K562 (cell line): ENCODE results near the gene SLC26A6. TPM values are rescaled to one million over a fixed set of nuclear protein-coding genes. Genes with fewer than 3 reads are reported as not detected.

Source experiments
- ADNP ChIP-seq: fragments of 200-800 bp; sonication (Bioruptor generic); IDR thresholded peaks from 2 replicates; pipeline ENCODE4 v1.6.1; 2016; ENCODE audit warnings: missing genetic modification characterization, missing compliant biosample characterization
- CREB1 ChIP-seq, 2 experiments: sonication (generic) in 1 of 2; formaldehyde crosslinking in 1 of 2; IDR thresholded peaks; 2 replicates each; pipeline versions ENCODE4 v1.6.1 to v1.8.0; 2012 to 2022; ENCODE audit warnings: inconsistent platforms in 1 of 2, mild to moderate bottlenecking in 1 of 2, missing genetic modification reagents in 1 of 2, moderate library complexity in 1 of 2
- DMBX1 ChIP-seq: fragments of 250-450 bp; sonication (Bioruptor Pico); IDR thresholded peaks from 2 replicates; pipeline ENCODE4 v1.8.0; 2022; ENCODE audit warnings: inconsistent platforms, mild to moderate bottlenecking, moderate library complexity, borderline replicate concordance
- ILF3 ChIP-seq: fragments of 450-650 bp; IDR thresholded peaks from 2 replicates; pipeline ENCODE4 v1.6.1; 2018; ENCODE audit warnings: antibody characterized with exemption, mild to moderate bottlenecking, moderate library complexity, borderline replicate concordance
- KDM5B ChIP-seq: fragments of 200-600 bp; sonication (generic); IDR thresholded peaks from 2 replicates; pipeline ENCODE4 v1.6.1; 2012; ENCODE audit warnings: low read depth, mild to moderate bottlenecking, moderate library complexity, low read length, control low read depth, inconsistent platforms; ENCODE audit not compliant: insufficient replicate concordance
- KLF13 ChIP-seq: fragments of 450-650 bp; IDR thresholded peaks from 2 replicates; pipeline ENCODE4 v1.6.1; 2016; ENCODE audit warnings: missing genetic modification characterization, low read depth, mild to moderate bottlenecking, missing compliant biosample characterization, moderate library complexity, borderline replicate concordance
- MTA3 ChIP-seq: fragments of 450-650 bp; formaldehyde crosslinking; IDR thresholded peaks from 2 replicates; pipeline ENCODE4 v1.6.1; 2017; ENCODE audit warnings: mild to moderate bottlenecking, borderline replicate concordance
- NR1H2 ChIP-seq: sonication (generic); formaldehyde crosslinking; IDR thresholded peaks from 2 replicates; pipeline ENCODE4 v1.4.0; 2020; ENCODE audit warnings: mild to moderate bottlenecking, missing genetic modification reagents
- PRMT5 ChIP-seq: sonication (generic); formaldehyde crosslinking; IDR thresholded peaks from 2 replicates; pipeline ENCODE4 v1.5.0; 2020; ENCODE audit warnings: missing genetic modification reagents
- RUNX1 ChIP-seq: sonication (generic); IDR thresholded peaks from 2 replicates; pipeline ENCODE4 v1.6.1; 2016; ENCODE audit warnings: antibody characterized with exemption, low read depth
- SIX5 ChIP-seq, 2 experiments: IDR thresholded peaks; 2 replicates each; pipeline ENCODE4 v1.6.1; 2011; ENCODE audit warnings: low read length in 2 of 2, borderline replicate concordance in 1 of 2, low read depth in 1 of 2, mild to moderate bottlenecking in 1 of 2, moderate library complexity in 1 of 2; ENCODE audit not compliant: insufficient read depth in 1 of 2
- TAF7 ChIP-seq: fragments of 450-650 bp; IDR thresholded peaks from 2 replicates; pipeline ENCODE4 v1.6.1; 2016; ENCODE audit warnings: missing genetic modification characterization, missing compliant biosample characterization
- THAP7 ChIP-seq: fragments of 250-450 bp; sonication (Bioruptor Pico); IDR thresholded peaks from 2 replicates; pipeline ENCODE4 v1.5.0; 2021
- ZNF282 ChIP-seq: sonication (generic); formaldehyde crosslinking; IDR thresholded peaks from 2 replicates; pipeline ENCODE4 v1.8.1; 2023; ENCODE audit warnings: missing genetic modification reagents
- ZNF311 ChIP-seq: fragments of 250-450 bp; sonication (Bioruptor Pico); IDR thresholded peaks from 2 replicates; pipeline ENCODE4 v1.4.0; 2020; ENCODE audit warnings: mild to moderate bottlenecking, moderate library complexity
- ZNF766 ChIP-seq: fragments of 200-800 bp; sonication (Bioruptor generic); conservative IDR thresholded peaks from 2 replicates; pipeline ENCODE4 v1.6.1; 2016; ENCODE audit warnings: missing genetic modification characterization, missing compliant biosample characterization
- polyA plus RNA-seq, 8 experiments: library from polyadenylated mRNA; depleted of rRNA in 4 of 8; stranded (reverse) in 5 of 8; unstranded in 3 of 8; fragments of >200 nt; fragmentation: Nextera tagmentation in 2 of 8; fragmentation: Illumina TruSeq in 1 of 8; extraction: Ambion mirVana in 2 of 8; extraction: Trizol in 1 of 8; gene quantifications; 2 replicates each; pipeline versions ENCODE4 v1.2.1 to v1.2.3, GENCODE V29; 2011 to 2014; ENCODE audit warnings: inconsistent platforms in 1 of 8, missing spikeins in 1 of 8
- total RNA-seq, 7 experiments: library from RNA; depleted of rRNA in 6 of 7; stranded (reverse); fragments of >200 nt in 6 of 7; fragmentation: Illumina TruSeq in 2 of 7; extraction: Trizol in 2 of 7; gene quantifications; 2 replicates each; pipeline versions ENCODE4 v1.2.1 to v1.2.3, GENCODE V29; 2011 to 2021; ENCODE audit warnings: low replicate concordance in 1 of 7
- TF ChIP-seq, protein P1 (sequence below): fragments of 450-650 bp; IDR thresholded peaks from 2 replicates; pipeline ENCODE4 v1.6.1; 2017; ENCODE audit warnings: antibody characterized with exemption, mild to moderate bottlenecking
- TF ChIP-seq, protein P2 (sequence below): fragments of 450-650 bp; IDR thresholded peaks from 2 replicates; pipeline ENCODE4 v1.6.1; 2016; ENCODE audit warnings: mild to moderate bottlenecking

Gene SLC26A6
- total and polyA plus RNA-seq, 9 of the 15 experiments (the other 6 are each of a cell fraction or from before 2014, with no cell fraction given), result 2.1 to 27.2 (median 14.8) TPM

DNA sequence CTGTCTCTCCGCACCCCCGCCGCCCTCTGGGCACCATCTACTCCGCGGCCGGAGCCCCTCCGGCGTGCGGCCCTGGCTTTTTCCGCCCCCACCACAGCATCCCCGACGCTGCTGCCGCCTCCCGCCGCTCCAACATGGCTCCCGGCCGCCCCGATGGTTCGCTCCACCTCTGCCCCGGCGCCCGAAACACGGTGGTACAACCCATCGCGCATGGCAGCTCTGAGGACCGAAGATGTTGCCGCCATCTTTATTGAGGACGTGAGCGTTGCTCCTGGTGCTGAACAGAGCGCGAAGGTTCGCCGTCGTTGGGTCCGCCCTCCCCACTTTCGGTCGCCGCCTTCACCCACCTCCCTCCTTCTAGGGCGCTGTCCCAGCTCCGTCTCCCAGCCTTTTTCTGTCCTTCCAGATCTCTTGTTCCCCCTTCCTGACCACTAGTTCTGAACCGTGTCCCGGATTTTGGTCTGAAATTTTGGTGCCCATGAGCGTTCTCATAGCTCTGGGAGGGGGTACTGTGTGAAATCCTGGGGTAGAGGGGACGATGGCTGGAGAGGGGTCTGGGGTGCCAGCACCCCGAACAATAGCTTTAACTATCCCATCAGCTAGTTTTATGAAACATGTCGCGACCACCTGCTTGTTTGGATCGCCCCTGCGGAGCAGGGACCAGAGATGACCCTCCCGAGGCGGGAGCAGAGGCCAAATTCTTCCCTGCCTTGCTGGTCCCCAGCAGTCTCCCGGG is 27.7 kb upstream of the SLC26A6 start, which contains the start of gene CELSR3 (continued):
- no peak for TF ChIP-seq THAP7 (CRISPR knock-in tag)
- no peak for TF ChIP-seq ZNF311
- TF ChIP-seq, protein P1, sequence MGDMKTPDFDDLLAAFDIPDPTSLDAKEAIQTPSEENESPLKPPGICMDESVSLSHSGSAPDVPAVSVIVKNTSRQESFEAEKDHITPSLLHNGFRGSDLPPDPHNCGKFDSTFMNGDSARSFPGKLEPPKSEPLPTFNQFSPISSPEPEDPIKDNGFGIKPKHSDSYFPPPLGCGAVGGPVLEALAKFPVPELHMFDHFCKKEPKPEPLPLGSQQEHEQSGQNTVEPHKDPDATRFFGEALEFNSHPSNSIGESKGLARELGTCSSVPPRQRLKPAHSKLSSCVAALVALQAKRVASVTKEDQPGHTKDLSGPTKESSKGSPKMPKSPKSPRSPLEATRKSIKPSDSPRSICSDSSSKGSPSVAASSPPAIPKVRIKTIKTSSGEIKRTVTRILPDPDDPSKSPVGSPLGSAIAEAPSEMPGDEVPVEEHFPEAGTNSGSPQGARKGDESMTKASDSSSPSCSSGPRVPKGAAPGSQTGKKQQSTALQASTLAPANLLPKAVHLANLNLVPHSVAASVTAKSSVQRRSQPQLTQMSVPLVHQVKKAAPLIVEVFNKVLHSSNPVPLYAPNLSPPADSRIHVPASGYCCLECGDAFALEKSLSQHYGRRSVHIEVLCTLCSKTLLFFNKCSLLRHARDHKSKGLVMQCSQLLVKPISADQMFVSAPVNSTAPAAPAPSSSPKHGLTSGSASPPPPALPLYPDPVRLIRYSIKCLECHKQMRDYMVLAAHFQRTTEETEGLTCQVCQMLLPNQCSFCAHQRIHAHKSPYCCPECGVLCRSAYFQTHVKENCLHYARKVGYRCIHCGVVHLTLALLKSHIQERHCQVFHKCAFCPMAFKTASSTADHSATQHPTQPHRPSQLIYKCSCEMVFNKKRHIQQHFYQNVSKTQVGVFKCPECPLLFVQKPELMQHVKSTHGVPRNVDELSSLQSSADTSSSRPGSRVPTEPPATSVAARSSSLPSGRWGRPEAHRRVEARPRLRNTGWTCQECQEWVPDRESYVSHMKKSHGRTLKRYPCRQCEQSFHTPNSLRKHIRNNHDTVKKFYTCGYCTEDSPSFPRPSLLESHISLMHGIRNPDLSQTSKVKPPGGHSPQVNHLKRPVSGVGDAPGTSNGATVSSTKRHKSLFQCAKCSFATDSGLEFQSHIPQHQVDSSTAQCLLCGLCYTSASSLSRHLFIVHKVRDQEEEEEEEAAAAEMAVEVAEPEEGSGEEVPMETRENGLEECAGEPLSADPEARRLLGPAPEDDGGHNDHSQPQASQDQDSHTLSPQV, result no peak
- TF ChIP-seq CREB1 (IDR thresholded peaks at IDR 0.05), result no peak
- peak; percentile 12; the same call in 1 of the 2 replicates for TF ChIP-seq CREB1 (CRISPR knock-in tag; IDR thresholded peaks at IDR 0.05)
- no peak for TF ChIP-seq DMBX1 (CRISPR knock-in tag)
- TF ChIP-seq MTA3, result no peak
- TF ChIP-seq PRMT5 (CRISPR knock-in tag), result no peak
- TF ChIP-seq KDM5B, result peak; percentile 11
- TF ChIP-seq ADNP (tag), result no peak
- TF ChIP-seq ZNF766 (CRISPR knock-in tag), result 0 out of 2 replicates have a peak, but pooled peaks have one; percentile 9
- 0 out of 2 replicates have a peak, but pooled peaks have one; percentile 48 for TF ChIP-seq ZNF282 (CRISPR knock-in tag)
- peak; percentile 31; the same call in 1 of the 2 replicates for TF ChIP-seq NR1H2 (CRISPR knock-in tag)
- TF ChIP-seq KLF13 (tag), result no peak
- no peak for TF ChIP-seq TAF7 (tag)
- TF ChIP-seq RUNX1, result no peak
- TF ChIP-seq, protein P2, sequence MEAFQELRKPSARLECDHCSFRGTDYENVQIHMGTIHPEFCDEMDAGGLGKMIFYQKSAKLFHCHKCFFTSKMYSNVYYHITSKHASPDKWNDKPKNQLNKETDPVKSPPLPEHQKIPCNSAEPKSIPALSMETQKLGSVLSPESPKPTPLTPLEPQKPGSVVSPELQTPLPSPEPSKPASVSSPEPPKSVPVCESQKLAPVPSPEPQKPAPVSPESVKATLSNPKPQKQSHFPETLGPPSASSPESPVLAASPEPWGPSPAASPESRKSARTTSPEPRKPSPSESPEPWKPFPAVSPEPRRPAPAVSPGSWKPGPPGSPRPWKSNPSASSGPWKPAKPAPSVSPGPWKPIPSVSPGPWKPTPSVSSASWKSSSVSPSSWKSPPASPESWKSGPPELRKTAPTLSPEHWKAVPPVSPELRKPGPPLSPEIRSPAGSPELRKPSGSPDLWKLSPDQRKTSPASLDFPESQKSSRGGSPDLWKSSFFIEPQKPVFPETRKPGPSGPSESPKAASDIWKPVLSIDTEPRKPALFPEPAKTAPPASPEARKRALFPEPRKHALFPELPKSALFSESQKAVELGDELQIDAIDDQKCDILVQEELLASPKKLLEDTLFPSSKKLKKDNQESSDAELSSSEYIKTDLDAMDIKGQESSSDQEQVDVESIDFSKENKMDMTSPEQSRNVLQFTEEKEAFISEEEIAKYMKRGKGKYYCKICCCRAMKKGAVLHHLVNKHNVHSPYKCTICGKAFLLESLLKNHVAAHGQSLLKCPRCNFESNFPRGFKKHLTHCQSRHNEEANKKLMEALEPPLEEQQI, result no peak
- no peak for TF ChIP-seq ILF3
- TF ChIP-seq SIX5 (IDR thresholded peaks at IDR 0.05; ENCODE audit: borderline replicate concordance in 1 of 2, insufficient read depth in 1 of 2, low read depth in 1 of 2, low read length in 2 of 2), result peak; percentile 18 to 37; a peak in 1 of 4 replicates
